H1 (cell line): ENCODE data around the gene ZNF581. TPM values are rescaled to one million over a fixed set of nuclear protein-coding genes. Genes with fewer than 3 reads are reported as not detected.

Source experiments
- ASH2L ChIP-seq: fragments of 200-600, 300-600 bp; sonication (generic); IDR thresholded peaks from one replicate; pipeline ENCODE4 v1.7.1; 2017; ENCODE audit warnings: low read length
- BRCA1 ChIP-seq: IDR thresholded peaks from 2 replicates; pipeline ENCODE4 v1.6.1; 2012; ENCODE audit warnings: low read depth, low read length, improper control_type of control experiment
- CHD7 ChIP-seq: fragments of 300-600 bp; sonication (generic); IDR thresholded peaks from 2 replicates; pipeline ENCODE4 v1.7.1; 2012; ENCODE audit warnings: low read length, moderate library complexity, mild to moderate bottlenecking, inconsistent platforms; ENCODE audit not compliant: insufficient replicate concordance
- E2F6 ChIP-seq: IDR thresholded peaks from 2 replicates; pipeline ENCODE4 v1.6.1; 2012; ENCODE audit warnings: inconsistent platforms
- KDM1A ChIP-seq: fragments of 200-600, 300-600 bp; sonication (generic); IDR thresholded peaks from 2 replicates; pipeline ENCODE4 v1.7.1; 2016; ENCODE audit warnings: mild to moderate bottlenecking, low read length, borderline replicate concordance
- NANOG ChIP-seq: IDR thresholded peaks from 2 replicates; pipeline ENCODE4 v1.6.1; 2011; ENCODE audit warnings: low read length, low read depth, mild to moderate bottlenecking, inconsistent platforms; ENCODE audit not compliant: insufficient read depth, poor library complexity, severe bottlenecking
- RNF2 ChIP-seq: fragments of 200-900, 300-1000 bp; sonication (generic); IDR thresholded peaks from 2 replicates; pipeline ENCODE4 v1.7.1; 2016; ENCODE audit warnings: borderline replicate concordance, low read depth, mild to moderate bottlenecking, antibody characterized with exemption, low read length; ENCODE audit not compliant: poor library complexity, severe bottlenecking; ENCODE audit errors: missing control alignments
- SIX5 ChIP-seq: IDR thresholded peaks from 2 replicates; pipeline ENCODE4 v1.6.1; 2011; ENCODE audit warnings: mild to moderate bottlenecking, low read depth, low read length
- SP1 ChIP-seq: IDR thresholded peaks from 2 replicates; pipeline ENCODE4 v1.6.1; 2011; ENCODE audit warnings: low read depth, low read length
- SP2 ChIP-seq: IDR thresholded peaks from 2 replicates; pipeline ENCODE4 v1.6.1; 2012; ENCODE audit warnings: mild to moderate bottlenecking, low read length, inconsistent platforms
- TAF7 ChIP-seq: optimal IDR thresholded peaks from 2 replicates; pipeline ENCODE3; 2011; ENCODE audit warnings: low read depth, mild to moderate bottlenecking, inconsistent platforms, low read length, moderate library complexity, borderline replicate concordance
- polyA plus RNA-seq, 7 experiments: library from polyadenylated mRNA; depleted of rRNA in 3 of 7; stranded (reverse) in 5 of 7; unstranded in 2 of 7; fragments of >200 nt in 5 of 7; fragments of 200-250 nt in 2 of 7; gene quantifications; 1 replicate in 5 of 7; 2 replicates in 1 of 7; 4 replicates in 1 of 7; pipeline versions ENCODE4 v1.2.1 to v1.2.3, GENCODE V29; 2011 to 2013; ENCODE audit warnings: missing spikeins in 2 of 7, mixed read lengths in 2 of 7
- total RNA-seq: library from RNA; stranded (reverse); fragmentation: NEBNext Ultra II Directional; extraction: Animal tissue kit (Norgen Biotek cat#: 25700); gene quantifications from 2 replicates; pipeline ENCODE4 v1.2.1, GENCODE V29; 2021

Gene ZNF581
- total and polyA plus RNA-seq, 2 of the 8 experiments (the other 6 are each of a cell fraction or from before 2014, with no cell fraction given) = 73.0 to 76.1 TPM

- TF ChIP-seq CHD7 = no peak
- no peak for TF ChIP-seq TAF7
- no peak for TF ChIP-seq ASH2L
- no peak for TF ChIP-seq SP2
- TF ChIP-seq KDM1A = no peak
- no peak for TF ChIP-seq E2F6
- no peak for TF ChIP-seq RNF2
- TF ChIP-seq BRCA1 = no peak
- TF ChIP-seq SP1 = no peak
- no peak for TF ChIP-seq NANOG
- no peak for TF ChIP-seq SIX5
Observed at GRCh38 chr19:55633861-55634260, 9.6 kb upstream of the ZNF581 start (continued).
